ENCODE results near the gene TRPM6. TPM values are rescaled to one million over a fixed set of nuclear protein-coding genes. Genes with fewer than 3 reads are reported as not detected.

The TRPM6 gene
- total RNA-seq, 1 experiment from 2014 or later, result not detected

GRCh38 chr9:74817281-74817810 is 70.4 kb downstream of the TRPM6 start:
- Histone ChIP-seq H4K20me1 (ENCODE audit: low read length) (no peaks in the 10 kb centered on the region), H3K27ac (ENCODE audit: low read length) (no peak overlapping the region), H3K4me3 (ENCODE audit: low read length) (no peak overlapping the region), H3K36me3 (ENCODE audit: low read depth, low read length) (no peaks in the 10 kb centered on the region), H3K4me1 (ENCODE audit: insufficient read depth, low read length) (no peaks in the 10 kb centered on the region), H3K9me2 (replicated peaks; ENCODE audit: low read length) (no peaks in the 10 kb centered on the region), H3K27me3 (ENCODE audit: low read length) (no peaks in the 10 kb centered on the region), H3K79me2 (ENCODE audit: low read length) (no peaks in the 10 kb centered on the region), H3F3A (ENCODE audit: low read length, unreplicated experiment) (no peaks in the 10 kb centered on the region), H3K9ac (ENCODE audit: low read length) (no peak overlapping the region), H2AFZ (ENCODE audit: low read length) (no peak overlapping the region), H3K9me3 (ENCODE audit: low read length) (no peaks in the 10 kb centered on the region), H3K4me2 (ENCODE audit: low read length) (no peak overlapping the region)
- CTCF ChIA-PET, result no interaction called here
- TF ChIP-seq EZH2phosphoT487 (IDR thresholded peaks at IDR 0.05; ENCODE audit: borderline replicate concordance, low read length), result no peak
- TF ChIP-seq, protein P1, sequence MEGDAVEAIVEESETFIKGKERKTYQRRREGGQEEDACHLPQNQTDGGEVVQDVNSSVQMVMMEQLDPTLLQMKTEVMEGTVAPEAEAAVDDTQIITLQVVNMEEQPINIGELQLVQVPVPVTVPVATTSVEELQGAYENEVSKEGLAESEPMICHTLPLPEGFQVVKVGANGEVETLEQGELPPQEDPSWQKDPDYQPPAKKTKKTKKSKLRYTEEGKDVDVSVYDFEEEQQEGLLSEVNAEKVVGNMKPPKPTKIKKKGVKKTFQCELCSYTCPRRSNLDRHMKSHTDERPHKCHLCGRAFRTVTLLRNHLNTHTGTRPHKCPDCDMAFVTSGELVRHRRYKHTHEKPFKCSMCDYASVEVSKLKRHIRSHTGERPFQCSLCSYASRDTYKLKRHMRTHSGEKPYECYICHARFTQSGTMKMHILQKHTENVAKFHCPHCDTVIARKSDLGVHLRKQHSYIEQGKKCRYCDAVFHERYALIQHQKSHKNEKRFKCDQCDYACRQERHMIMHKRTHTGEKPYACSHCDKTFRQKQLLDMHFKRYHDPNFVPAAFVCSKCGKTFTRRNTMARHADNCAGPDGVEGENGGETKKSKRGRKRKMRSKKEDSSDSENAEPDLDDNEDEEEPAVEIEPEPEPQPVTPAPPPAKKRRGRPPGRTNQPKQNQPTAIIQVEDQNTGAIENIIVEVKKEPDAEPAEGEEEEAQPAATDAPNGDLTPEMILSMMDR (conservative IDR thresholded peaks at IDR 0.05; ENCODE audit: low read depth, low read length), result no peak
- no peak for TF ChIP-seq EZH2 (IDR thresholded peaks at IDR 0.05; ENCODE audit: low read length, unreplicated experiment)
- BruUV-seq (replicated peaks), result no TSS peak
- DNase-seq (peak; percentile 11), ATAC-seq (no peak)
- intact Hi-C loops (cut with micrococcal nuclease), result no loop called here
- POLR2A ChIA-PET (ENCODE audit: unreplicated experiment), result no interaction called here

DNA sequence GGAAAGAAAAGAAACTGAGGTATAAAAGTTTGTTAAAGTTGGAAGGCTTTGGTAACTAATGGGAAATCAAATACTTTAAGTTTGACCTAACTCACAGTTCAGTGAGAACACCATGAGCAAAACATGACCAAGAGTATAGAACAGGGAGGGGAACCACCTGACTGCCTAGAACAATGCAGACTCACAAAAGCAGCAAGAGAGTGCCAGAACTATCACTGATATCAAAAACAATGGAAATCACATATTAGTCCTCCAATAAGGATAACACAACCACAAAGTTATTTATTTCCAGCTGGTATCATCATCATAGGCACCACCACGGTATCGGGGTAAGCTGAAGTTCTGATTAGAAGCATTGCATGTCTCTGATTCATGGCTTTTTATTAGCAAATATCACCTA is 77.5 kb downstream of the TRPM6 start:
- H3K9ac ChIP-seq (ENCODE audit: low read length), result no peak overlapping the region
- no peak overlapping the region for H2AFZ ChIP-seq (ENCODE audit: low read length)
- no peaks in the 10 kb centered on the region for H3K36me3 ChIP-seq (ENCODE audit: low read depth, low read length)
- no peaks in the 10 kb centered on the region for H3F3A ChIP-seq (ENCODE audit: low read length, unreplicated experiment)
- POLR2A ChIA-PET (ENCODE audit: unreplicated experiment), result no interaction called here
- no peak overlapping the region for H3K27ac ChIP-seq (ENCODE audit: low read length)
- CTCF ChIA-PET, result no interaction called here
- DNase-seq, result no peak
- no peaks in the 10 kb centered on the region for H3K9me2 ChIP-seq (replicated peaks; ENCODE audit: low read length)
- no peaks in the 10 kb centered on the region for H3K9me3 ChIP-seq (ENCODE audit: low read length)
- no peak overlapping the region for H3K4me3 ChIP-seq (ENCODE audit: low read length)
- TF ChIP-seq EZH2phosphoT487 (IDR thresholded peaks at IDR 0.05; ENCODE audit: borderline replicate concordance, low read length), result no peak
- no peak for TF ChIP-seq EZH2 (IDR thresholded peaks at IDR 0.05; ENCODE audit: low read length, unreplicated experiment)
- TF ChIP-seq, protein P1 (conservative IDR thresholded peaks at IDR 0.05; ENCODE audit: low read depth, low read length), result no peak
- no peaks in the 10 kb centered on the region for H3K4me1 ChIP-seq (ENCODE audit: insufficient read depth, low read length)
- no TSS peak for BruUV-seq (replicated peaks)
- no peaks in the 10 kb centered on the region for H3K79me2 ChIP-seq (ENCODE audit: low read length)
- intact Hi-C loops (cut with micrococcal nuclease), result no loop called here
- no peak overlapping the region for H3K4me2 ChIP-seq (ENCODE audit: low read length)
- no peak for ATAC-seq
- no peaks in the 10 kb centered on the region for H4K20me1 ChIP-seq (ENCODE audit: low read length)
- H3K27me3 ChIP-seq (ENCODE audit: low read length), result no peaks in the 10 kb centered on the region

- no peaks in the 10 kb centered on the region for H3K27me3 ChIP-seq (ENCODE audit: low read length)
- ChIA-PET CTCF (no interaction called here), POLR2A (ENCODE audit: unreplicated experiment) (no interaction called here)
- no peaks in the 10 kb centered on the region for H4K20me1 ChIP-seq (ENCODE audit: low read length)
- no peak overlapping the region for H3K27ac ChIP-seq (ENCODE audit: low read length)
- no TSS peak for BruUV-seq (replicated peaks)
- H3K4me3 ChIP-seq (ENCODE audit: low read length), result no peak overlapping the region
- no peaks in the 10 kb centered on the region for H3K79me2 ChIP-seq (ENCODE audit: low read length)
- no peak overlapping the region for H2AFZ ChIP-seq (ENCODE audit: low read length)
- no peak for ATAC-seq
- H3K9me2 ChIP-seq (replicated peaks; ENCODE audit: low read length), result no peaks in the 10 kb centered on the region
- no peak overlapping the region for H3K4me2 ChIP-seq (ENCODE audit: low read length)
- no peaks in the 10 kb centered on the region for H3F3A ChIP-seq (ENCODE audit: low read length, unreplicated experiment)
- TF ChIP-seq EZH2phosphoT487 (IDR thresholded peaks at IDR 0.05; ENCODE audit: borderline replicate concordance, low read length), result no peak
- H3K36me3 ChIP-seq (ENCODE audit: low read depth, low read length), result no peaks in the 10 kb centered on the region
- peaks cover 11% of the 10 kb centered on the region for H3K4me1 ChIP-seq (ENCODE audit: insufficient read depth, low read length)
- no peaks in the 10 kb centered on the region for H3K9me3 ChIP-seq (ENCODE audit: low read length)
- DNase-seq, result peak; percentile 72
- intact Hi-C loops (cut with micrococcal nuclease), result no loop called here
- H3K9ac ChIP-seq (ENCODE audit: low read length), result no peak overlapping the region
These were observed 83.7 kb downstream of the TRPM6 start for GRCh38 chr9:74804018-74804385.

Measured in PC-3 (cell line).